GM12874 (cell line): ENCODE results near the gene CIAO2A.
A peak's percentile ranks its signal among the peaks of the same experiment; 100 is the strongest.

Experiments used
- TF ChIP-seq, protein P1 (sequence below): IDR thresholded peaks from 2 replicates; pipeline ENCODE4 v1.5.1; 2011; ENCODE audit warnings: low read depth, mild to moderate bottlenecking, control low read depth, low read length, moderate library complexity; ENCODE audit not compliant: insufficient read depth

CIAO2A gene

DNA sequence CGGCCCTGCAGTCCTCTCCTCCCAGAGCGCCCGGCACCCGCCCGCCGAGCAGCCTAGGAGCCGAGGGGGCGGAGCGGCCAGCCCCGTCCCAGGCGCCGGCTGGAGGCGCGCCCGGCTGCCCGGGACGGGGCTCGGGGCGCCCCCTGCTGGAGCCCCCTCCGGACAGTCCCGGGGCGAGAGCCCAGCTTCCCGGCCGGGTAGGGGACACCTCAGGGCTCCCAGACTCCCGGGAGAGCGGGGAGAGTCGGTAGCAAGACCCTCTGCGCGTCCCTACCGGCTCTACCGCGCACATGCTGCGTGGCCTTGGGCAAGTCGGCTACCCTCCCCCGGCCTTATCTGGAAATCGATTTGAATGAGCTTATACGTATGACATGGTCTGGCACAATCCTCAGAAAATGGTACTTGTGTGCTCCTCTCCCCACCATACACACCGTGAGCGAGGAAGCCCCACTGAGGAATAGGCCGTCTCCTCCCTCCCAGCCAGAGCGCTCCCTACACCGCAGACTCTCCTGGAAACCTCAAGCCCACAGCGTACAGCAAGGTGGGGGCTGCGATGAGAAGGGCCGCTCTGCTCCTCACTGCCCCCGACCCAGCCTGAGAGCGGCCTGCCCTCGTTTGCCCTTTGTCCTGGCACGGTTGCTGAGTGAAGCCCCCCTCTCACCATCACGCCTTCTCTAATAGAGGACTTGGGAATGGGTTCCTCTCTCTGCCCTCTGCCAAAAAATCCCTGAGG is 47.1 kb downstream of the CIAO2A start, which contains the start of gene DAPK2:
DAPK2 (minus strand) TSS at position 65 of the 733 bp plus-strand sequence. CDS start 6,224 bp downstream, outside the sequence.
- TF ChIP-seq, protein P1, sequence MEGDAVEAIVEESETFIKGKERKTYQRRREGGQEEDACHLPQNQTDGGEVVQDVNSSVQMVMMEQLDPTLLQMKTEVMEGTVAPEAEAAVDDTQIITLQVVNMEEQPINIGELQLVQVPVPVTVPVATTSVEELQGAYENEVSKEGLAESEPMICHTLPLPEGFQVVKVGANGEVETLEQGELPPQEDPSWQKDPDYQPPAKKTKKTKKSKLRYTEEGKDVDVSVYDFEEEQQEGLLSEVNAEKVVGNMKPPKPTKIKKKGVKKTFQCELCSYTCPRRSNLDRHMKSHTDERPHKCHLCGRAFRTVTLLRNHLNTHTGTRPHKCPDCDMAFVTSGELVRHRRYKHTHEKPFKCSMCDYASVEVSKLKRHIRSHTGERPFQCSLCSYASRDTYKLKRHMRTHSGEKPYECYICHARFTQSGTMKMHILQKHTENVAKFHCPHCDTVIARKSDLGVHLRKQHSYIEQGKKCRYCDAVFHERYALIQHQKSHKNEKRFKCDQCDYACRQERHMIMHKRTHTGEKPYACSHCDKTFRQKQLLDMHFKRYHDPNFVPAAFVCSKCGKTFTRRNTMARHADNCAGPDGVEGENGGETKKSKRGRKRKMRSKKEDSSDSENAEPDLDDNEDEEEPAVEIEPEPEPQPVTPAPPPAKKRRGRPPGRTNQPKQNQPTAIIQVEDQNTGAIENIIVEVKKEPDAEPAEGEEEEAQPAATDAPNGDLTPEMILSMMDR = peak; percentile 88

DNA sequence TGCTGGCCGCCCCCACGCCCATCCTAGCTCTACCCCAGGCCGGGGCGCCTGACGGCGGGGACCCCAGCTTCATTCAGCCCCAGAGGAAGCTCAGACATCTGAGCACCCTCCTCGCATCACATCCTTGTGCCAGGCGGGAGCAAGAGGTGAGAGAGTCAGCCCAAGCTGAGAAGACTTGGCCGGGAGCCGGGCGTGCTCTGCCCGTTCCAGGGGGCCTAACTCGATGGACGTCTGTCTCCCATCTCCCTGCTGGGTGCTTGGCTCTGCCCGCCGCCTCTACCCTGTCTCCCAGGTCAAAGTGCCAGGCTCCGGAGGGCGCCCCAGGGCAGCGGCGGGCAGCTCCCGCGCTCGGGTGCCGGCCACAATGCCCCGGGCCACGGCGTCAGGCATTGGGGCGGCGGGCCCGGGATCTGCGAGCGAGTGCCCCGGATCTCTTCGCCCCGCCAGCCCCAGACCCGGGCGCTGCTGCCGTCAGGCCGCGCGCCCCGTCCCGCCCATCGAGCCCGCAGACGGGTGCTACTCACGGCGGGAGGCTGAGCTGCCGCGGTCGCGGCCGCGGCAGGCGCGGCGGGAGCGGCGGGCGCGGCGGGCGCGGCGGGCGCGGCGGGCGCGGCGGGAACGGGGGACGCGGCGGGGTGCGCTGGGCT is 47.7 kb downstream of the CIAO2A start:
- TF ChIP-seq, protein P1 = no peak

GRCh38 chr15:64045101-64045435 is 48.6 kb downstream of the CIAO2A start:
- TF ChIP-seq, protein P1 = no peak

GRCh38 chr15:64044300-64045100 is 49.1 kb downstream of the CIAO2A start:
- TF ChIP-seq, protein P1 = no peak

- TF ChIP-seq, protein P1 = no peak
Observed at GRCh38 chr15:64038878-64039610, 54.6 kb downstream of the CIAO2A start.

- TF ChIP-seq, protein P1 = no peak
Observed at GRCh38 chr15:64037966-64038365, 55.7 kb downstream of the CIAO2A start.
